CD4-positive, CD25-positive, alpha-beta regulatory T cell (primary cell): ENCODE results near the gene PHTF1. TPM values are rescaled to one million over a fixed set of nuclear protein-coding genes. Genes with fewer than 3 reads are reported as not detected.
"Not testable (repeated sequence)": the region's sequence is repeated elsewhere in the genome, so short reads cannot be mapped to it uniquely, and the experiment has no call there.

Source experiments
- ATAC-seq, 2 donors: fragments of 150-1000 bp; cut with Tn5 transposase; one replicate each; pipeline ENCODE4 v1.10.0; 2021; ENCODE audit warnings: low read depth in 2 of 2, moderate number of reproducible peaks in 2 of 2, moderate library complexity in 1 of 2
- DNase-seq, 3 donors: peaks; one replicate each; pipeline versions ENCODE4 v3.0.0 to v3.0.0-alpha.2; 2012 to 2022; ENCODE audit warnings: mixed read lengths in 1 of 3
- H3K27ac ChIP-seq: one replicate; pipeline ENCODE4 v1.7.0; 2013; ENCODE audit warnings: mild to moderate bottlenecking, low read length; ENCODE audit not compliant: insufficient read depth, poor library complexity, severe bottlenecking
- H3K27me3 ChIP-seq: one replicate; pipeline ENCODE4 v1.7.0; 2013; ENCODE audit warnings: low read length; ENCODE audit not compliant: control insufficient read depth, insufficient read depth
- H3K36me3 ChIP-seq: one replicate; pipeline ENCODE4 v1.7.0; 2013; ENCODE audit warnings: mild to moderate bottlenecking, low read length, moderate library complexity; ENCODE audit not compliant: control insufficient read depth, insufficient read depth
- H3K4me1 ChIP-seq: 2 replicates; pipeline ENCODE4 v1.7.0; 2013; ENCODE audit warnings: mild to moderate bottlenecking, low read length; ENCODE audit not compliant: insufficient read depth, control insufficient read depth, poor library complexity, severe bottlenecking
- H3K4me3 ChIP-seq: one replicate; pipeline ENCODE4 v1.7.0; 2013; ENCODE audit warnings: low read depth, mild to moderate bottlenecking, low read length, moderate library complexity
- H3K9me3 ChIP-seq, 2 experiments: 1 replicate in 1 of 2; 2 replicates in 1 of 2; pipeline ENCODE4 v1.7.0; 2013; ENCODE audit warnings: low read length in 2 of 2, mild to moderate bottlenecking in 1 of 2, moderate library complexity in 1 of 2; ENCODE audit not compliant: control insufficient read depth in 2 of 2
- H3K27ac Mint-ChIP-seq, 3 donors: one replicate each; pipeline ENCODE4 v1.8.0; 2020 to 2022; ENCODE audit warnings: mild to moderate bottlenecking in 3 of 3, mixed read lengths in 3 of 3, moderate library complexity in 2 of 3
- H3K27me3 Mint-ChIP-seq: one replicate; pipeline ENCODE4 v1.8.0; 2022; ENCODE audit warnings: mild to moderate bottlenecking, mixed read lengths
- H3K36me3 Mint-ChIP-seq: one replicate; pipeline ENCODE4 v1.8.0; 2020; ENCODE audit warnings: mixed read lengths
- H3K4me1 Mint-ChIP-seq, 4 donors: one replicate each; pipeline ENCODE4 v1.8.0; 2020 to 2022; ENCODE audit warnings: mixed read lengths in 4 of 4, mild to moderate bottlenecking in 1 of 4
- H3K4me3 Mint-ChIP-seq, 4 donors: one replicate each; pipeline ENCODE4 v1.8.0; 2020 to 2022; ENCODE audit warnings: mild to moderate bottlenecking in 4 of 4, mixed read lengths in 4 of 4, moderate library complexity in 3 of 4
- H3K9me3 Mint-ChIP-seq, 7 donors: one replicate each; pipeline ENCODE4 v1.8.0; 2020 to 2022; ENCODE audit warnings: mixed read lengths in 7 of 7, mild to moderate bottlenecking in 3 of 7, moderate library complexity in 2 of 7
- polyA plus RNA-seq, 4 donors: library from polyadenylated mRNA; unstranded; fragments of 300-500 nt; fragmentation: Illumina TruSeq; gene quantifications; one replicate each; pipeline ENCODE4 v1.2.3, GENCODE V29; 2021
- total RNA-seq: library from RNA; stranded (reverse); gene quantifications from one replicate; pipeline ENCODE4 v1.2.3, GENCODE V29; 2022

Gene PHTF1
- total and polyA plus RNA-seq, 5 donors from 2014 or later = 11.1 to 22.7 (median 16.7) TPM

DNA sequence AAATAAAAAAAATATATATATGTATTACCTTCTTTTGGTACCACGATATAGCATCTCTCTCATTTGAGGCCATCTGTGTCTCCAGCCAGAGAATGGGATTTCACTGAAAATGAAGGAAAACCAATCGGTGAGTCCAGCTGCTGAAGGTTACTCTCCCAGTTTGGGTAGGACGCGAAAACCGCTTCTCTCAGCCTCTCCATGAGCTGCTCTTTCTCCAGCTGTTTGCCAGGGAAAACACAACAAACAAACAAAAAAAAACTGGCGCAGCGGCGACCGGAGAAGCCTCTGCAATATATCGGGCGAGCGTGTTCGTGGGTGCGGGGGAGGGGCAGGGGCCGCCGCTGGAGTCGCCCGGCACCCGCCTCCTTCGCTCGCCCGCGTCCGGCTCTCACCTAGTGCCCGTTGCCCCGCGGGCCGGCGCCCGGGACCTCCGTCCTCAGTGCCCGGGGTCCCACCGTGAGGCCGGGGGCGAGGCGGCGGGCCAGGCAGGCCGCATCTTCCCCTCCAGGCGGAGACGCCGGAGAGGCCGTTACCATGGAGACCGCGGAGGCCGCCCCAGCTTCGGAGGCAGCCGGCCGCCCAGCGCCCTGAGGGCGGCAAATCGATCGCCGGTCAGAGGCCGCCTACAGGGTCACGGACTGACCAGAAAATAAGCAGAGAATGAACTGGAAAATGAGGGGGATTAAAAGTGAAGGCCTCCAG, 504 bp downstream of the PHTF1 start:
- H3K9me3 ChIP-seq = no peaks in the 10 kb centered on the region
- Mint-ChIP-seq H3K4me3 (peak overlapping the region; percentile 94 to 98 (median 96)), H3K27ac (peak overlapping the region; percentile 89 to 95 (median 90)), H3K27me3 (no peaks in the 10 kb centered on the region), H3K4me1 (peaks cover 23 to 56% (median 37%) of the 10 kb centered on the region in 4 donors), H3K9me3 (no peaks in the 10 kb centered on the region), H3K36me3 (peaks cover 7% of the 10 kb centered on the region)
- H3K4me1 ChIP-seq = peaks cover 22% of the 10 kb centered on the region
- H3K4me3 ChIP-seq = peak overlapping the region; percentile 83
- H3K27ac ChIP-seq = peak overlapping the region; percentile 78
- peak; percentile 46 to 48 for ATAC-seq
- H3K36me3 ChIP-seq = peaks cover 2% of the 10 kb centered on the region
- no peaks in the 10 kb centered on the region for H3K27me3 ChIP-seq
- peak; percentile 55 to 68 (median 67) for DNase-seq

DNA sequence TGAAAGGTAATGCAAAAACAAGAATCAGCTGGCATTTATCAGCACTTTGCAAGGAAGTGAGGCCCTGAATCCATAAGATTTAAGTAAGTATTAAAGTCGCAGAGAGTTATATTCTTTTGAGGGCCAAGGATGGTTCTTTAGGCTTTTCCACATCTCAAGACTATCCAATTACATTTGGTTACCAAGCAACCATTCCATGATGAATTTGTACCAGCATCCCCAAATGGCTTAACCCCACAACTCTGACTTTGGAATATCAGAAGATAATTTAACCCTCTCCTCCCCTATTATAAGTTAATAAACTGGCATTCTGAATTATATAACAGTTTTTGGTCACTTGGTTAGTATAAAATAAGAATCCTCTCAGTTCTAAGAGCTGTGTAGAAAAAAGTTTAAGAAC, 2.8 kb downstream of the PHTF1 start:
- Mint-ChIP-seq H3K9me3 (no peaks in the 10 kb centered on the region), H3K27me3 (no peaks in the 10 kb centered on the region), H3K4me3 (peak overlapping the region; percentile 36 to 94 (median 49)), H3K27ac (peak overlapping the region in 1 of 3 donors; percentile 8), H3K4me1 (peaks cover 25 to 54% (median 39%) of the 10 kb centered on the region in 4 donors), H3K36me3 (peaks cover 7% of the 10 kb centered on the region)
- Histone ChIP-seq H3K4me1 (peaks cover 22% of the 10 kb centered on the region), H3K4me3 (peak overlapping the region; percentile 14), H3K36me3 (peaks cover 4% of the 10 kb centered on the region), H3K9me3 (no peaks in the 10 kb centered on the region), H3K27ac (no peak overlapping the region), H3K27me3 (no peaks in the 10 kb centered on the region)
- DNase-seq = no peak
- ATAC-seq = no peak

DNA sequence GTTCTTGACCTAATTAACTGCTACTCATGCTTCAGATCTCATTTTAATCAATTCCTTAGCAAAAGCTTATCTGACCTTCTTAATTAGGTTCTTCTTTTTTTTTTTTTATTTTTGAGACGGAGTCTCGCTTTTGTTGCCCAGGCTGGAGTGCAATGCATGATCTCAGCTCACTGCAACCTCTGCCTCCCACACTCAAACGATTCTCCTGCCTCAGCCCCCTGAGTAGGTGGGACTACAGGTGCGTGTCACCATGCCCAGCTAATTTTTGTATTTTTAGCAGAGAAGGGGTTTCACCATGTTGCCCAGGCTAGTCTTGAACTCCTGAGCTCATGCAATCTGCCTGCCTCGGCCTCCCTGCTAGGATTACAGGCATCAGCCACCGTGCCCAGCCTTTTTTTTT, 6.0 kb downstream of the PHTF1 start:
- not testable (repeated sequence) for H3K9me3 ChIP-seq, DNase-seq, H3K27ac ChIP-seq, H3K27me3 ChIP-seq, H3K36me3 ChIP-seq, H3K9me3 Mint-ChIP-seq, ATAC-seq, H3K27me3 Mint-ChIP-seq, H3K4me3 ChIP-seq
- H3K27ac Mint-ChIP-seq = peak overlapping the region in 1 of 3 donors; percentile 34
- H3K4me1 ChIP-seq = peaks cover 14% of the 10 kb centered on the region
- peaks cover 11% of the 10 kb centered on the region for H3K36me3 Mint-ChIP-seq
- peak overlapping the region in 1 of 4 donors; percentile 45 for H3K4me3 Mint-ChIP-seq
- peaks cover 18 to 40% (median 32%) of the 10 kb centered on the region in 4 donors for H3K4me1 Mint-ChIP-seq

DNA sequence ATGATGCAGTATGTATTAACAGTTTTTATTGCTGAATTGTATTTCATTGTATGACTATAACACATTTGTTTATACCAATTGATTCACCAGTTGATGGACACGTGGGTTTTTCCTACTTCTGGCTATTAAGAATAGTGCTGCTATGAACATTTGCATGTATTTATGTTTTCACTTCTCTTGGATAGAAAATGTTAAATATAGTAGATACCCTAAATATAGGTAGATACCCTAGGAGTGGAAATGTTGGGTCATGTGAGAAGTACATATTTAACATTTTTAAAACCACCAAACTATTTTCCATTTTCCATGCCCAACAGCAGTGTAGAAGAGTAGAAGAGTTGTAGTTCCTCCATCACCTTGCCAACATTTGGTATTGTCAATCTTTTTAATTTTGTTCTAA, 7.8 kb downstream of the PHTF1 start:
- H3K4me3 ChIP-seq = no peak overlapping the region
- H3K4me3 Mint-ChIP-seq = no peak overlapping the region
- H3K4me1 ChIP-seq = peaks cover 3% of the 10 kb centered on the region
- peaks cover 13 to 35% (median 21%) of the 10 kb centered on the region in 4 donors for H3K4me1 Mint-ChIP-seq
- peaks cover 11% of the 10 kb centered on the region for H3K36me3 Mint-ChIP-seq
- H3K9me3 ChIP-seq = no peaks in the 10 kb centered on the region
- no peaks in the 10 kb centered on the region for H3K9me3 Mint-ChIP-seq
- no peaks in the 10 kb centered on the region for H3K27me3 Mint-ChIP-seq
- H3K27ac Mint-ChIP-seq = no peak overlapping the region
- no peak overlapping the region for H3K27ac ChIP-seq
- ATAC-seq (no peak), DNase-seq (no peak)
- peaks cover 4% of the 10 kb centered on the region for H3K36me3 ChIP-seq
- no peaks in the 10 kb centered on the region for H3K27me3 ChIP-seq

DNA sequence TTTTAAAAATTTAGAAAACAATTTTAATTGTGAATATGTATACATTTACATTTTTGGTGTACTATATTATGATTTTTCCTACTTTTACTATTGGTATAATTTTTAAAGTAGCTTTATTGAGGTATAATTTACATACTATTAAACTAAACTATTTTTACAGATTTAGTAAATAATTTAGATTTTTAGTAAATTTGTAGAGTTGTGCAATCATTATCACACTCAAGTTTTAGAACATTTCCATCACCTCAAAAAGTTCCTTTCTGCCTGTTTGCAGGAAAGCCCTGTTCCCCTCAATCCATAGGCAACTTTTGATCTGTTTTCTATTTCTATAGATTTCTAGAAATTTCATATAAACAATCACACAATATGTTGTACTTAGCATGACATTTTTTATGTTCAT, 8.2 kb downstream of the PHTF1 start:
- H3K9me3 ChIP-seq = no peaks in the 10 kb centered on the region
- no peak for DNase-seq
- Mint-ChIP-seq H3K27ac (no peak overlapping the region), H3K9me3 (no peaks in the 10 kb centered on the region), H3K36me3 (peaks cover 9% of the 10 kb centered on the region), H3K4me3 (no peak overlapping the region), H3K4me1 (peaks cover 10 to 31% (median 17%) of the 10 kb centered on the region in 4 donors), H3K27me3 (no peaks in the 10 kb centered on the region)
- no peaks in the 10 kb centered on the region for H3K27me3 ChIP-seq
- no peak overlapping the region for H3K27ac ChIP-seq
- H3K4me1 ChIP-seq = no peaks in the 10 kb centered on the region
- H3K36me3 ChIP-seq = peaks cover 4% of the 10 kb centered on the region
- no peak overlapping the region for H3K4me3 ChIP-seq
- no peak for ATAC-seq

DNA sequence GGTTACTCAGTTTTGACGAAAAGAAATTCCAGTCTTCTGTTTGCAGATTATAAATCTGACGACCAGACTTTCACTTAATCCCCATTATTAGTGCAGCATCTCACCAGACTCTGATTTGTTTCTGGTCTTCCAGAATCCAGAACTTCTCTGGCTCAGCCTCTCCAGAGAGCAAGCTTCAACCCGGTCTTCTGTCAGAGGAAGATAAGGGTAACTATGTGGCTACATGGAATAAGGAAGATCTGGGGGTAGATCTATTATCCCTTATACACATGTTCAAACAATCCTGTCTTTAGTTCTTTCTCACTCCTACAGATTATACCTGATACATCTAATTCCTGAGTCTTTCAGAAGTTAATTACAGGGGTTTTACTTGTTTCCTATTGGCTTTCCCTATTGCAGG, 9.9 kb downstream of the PHTF1 start:
- Histone ChIP-seq H3K27me3 (no peaks in the 10 kb centered on the region), H3K9me3 (no peaks in the 10 kb centered on the region), H3K27ac (no peak overlapping the region), H3K36me3 (peaks cover 4% of the 10 kb centered on the region), H3K4me1 (no peaks in the 10 kb centered on the region), H3K4me3 (no peak overlapping the region)
- Mint-ChIP-seq H3K27ac (peak overlapping the region in 1 of 3 donors; percentile 53), H3K27me3 (no peaks in the 10 kb centered on the region), H3K4me1 (peaks cover 6 to 22% (median 14%) of the 10 kb centered on the region in 4 donors), H3K9me3 (no peaks in the 10 kb centered on the region), H3K36me3 (peaks cover 4% of the 10 kb centered on the region), H3K4me3 (no peak overlapping the region)
- no peak for ATAC-seq
- no peak for DNase-seq

DNA sequence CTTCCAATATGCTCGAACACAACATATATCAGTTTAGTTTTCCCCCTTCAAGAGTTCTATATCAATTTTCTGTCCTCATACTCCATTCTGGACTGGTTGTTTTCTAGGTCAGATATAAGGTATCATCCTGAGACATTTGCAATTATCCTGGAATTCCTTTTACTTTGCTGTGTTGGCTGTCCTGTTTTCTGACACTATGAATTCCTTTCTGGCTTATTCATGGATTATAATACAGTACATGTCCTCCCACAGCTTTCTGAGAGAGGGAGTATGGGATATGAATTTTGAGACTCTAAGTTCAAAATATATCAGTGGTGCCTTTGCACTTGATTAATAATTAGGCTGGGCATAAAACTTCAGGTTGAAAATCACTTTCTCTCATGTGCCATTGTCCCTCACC, 11.9 kb downstream of the PHTF1 start:
- H3K27ac ChIP-seq = no peak overlapping the region
- peaks cover 4% of the 10 kb centered on the region for H3K36me3 Mint-ChIP-seq

DNA sequence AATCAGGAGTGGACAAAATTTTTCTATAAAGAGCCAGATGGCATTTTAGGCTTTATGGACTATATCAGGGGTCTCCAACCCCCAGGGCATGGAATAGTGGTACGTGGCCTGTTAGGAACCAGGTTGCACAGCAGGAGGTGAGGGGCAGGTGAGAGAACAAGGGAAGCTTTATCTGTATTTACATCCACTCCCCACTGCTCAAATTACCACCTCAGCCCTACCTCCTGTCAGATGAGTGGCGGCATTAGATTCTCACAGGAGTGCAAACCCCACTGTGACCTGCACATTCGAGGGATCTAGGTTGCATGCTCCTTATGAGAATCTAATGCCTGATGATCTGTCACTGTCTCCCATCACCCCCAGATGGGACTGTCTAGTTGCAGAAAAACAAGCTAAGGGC, 13.9 kb downstream of the PHTF1 start:
- Mint-ChIP-seq H3K27me3 (no peaks in the 10 kb centered on the region), H3K4me3 (no peak overlapping the region), H3K27ac (peak overlapping the region; percentile 39 to 69 (median 47)), H3K36me3 (peaks cover 4% of the 10 kb centered on the region), H3K9me3 (no peaks in the 10 kb centered on the region), H3K4me1 (peaks cover 11 to 32% (median 13%) of the 10 kb centered on the region in 4 donors)
- H3K4me1 ChIP-seq = no peaks in the 10 kb centered on the region
- ATAC-seq (no peak), DNase-seq (no peak)
- H3K9me3 ChIP-seq = no peaks in the 10 kb centered on the region
- no peaks in the 10 kb centered on the region for H3K27me3 ChIP-seq
- H3K4me3 ChIP-seq = no peak overlapping the region
- H3K27ac ChIP-seq = no peak overlapping the region
- H3K36me3 ChIP-seq = no peaks in the 10 kb centered on the region

More for the DNA sequence above, 11.9 kb downstream of the PHTF1 start:
- H3K4me3 Mint-ChIP-seq = no peak overlapping the region
- no peaks in the 10 kb centered on the region for H3K9me3 Mint-ChIP-seq
- DNase-seq (no peak), ATAC-seq (no peak)
- H3K27me3 Mint-ChIP-seq = no peaks in the 10 kb centered on the region
- Histone ChIP-seq H3K27me3 (no peaks in the 10 kb centered on the region), H3K36me3 (no peaks in the 10 kb centered on the region), H3K4me3 (no peak overlapping the region), H3K4me1 (no peaks in the 10 kb centered on the region), H3K9me3 (no peaks in the 10 kb centered on the region)
- peaks cover 9 to 27% (median 17%) of the 10 kb centered on the region in 4 donors for H3K4me1 Mint-ChIP-seq
- H3K27ac Mint-ChIP-seq = no peak overlapping the region
